HG03354 (cell line): ENCODE measurements around the gene SCUBE1.

ENCODE experiments used
- ATAC-seq: cut with Tn5 transposase; IDR thresholded peaks from one replicate; pipeline ENCODE4 v1.9.1; 2021; ENCODE audit warnings: mild to moderate bottlenecking; ENCODE audit not compliant: unreplicated experiment, poor library complexity, severe bottlenecking

The SCUBE1 gene

GRCh38 chr22:43230571-43230970 is 112.6 kb downstream of the SCUBE1 start:
- ATAC-seq = no peak

GRCh38 chr22:43228863-43229262 is 114.3 kb downstream of the SCUBE1 start:
- no peak for ATAC-seq

GRCh38 chr22:43228330-43228729 is 114.8 kb downstream of the SCUBE1 start:
- ATAC-seq = no peak

GRCh38 chr22:43227239-43227630 is 115.9 kb downstream of the SCUBE1 start:
- ATAC-seq = no peak

- ATAC-seq = no peak
Measured at GRCh38 chr22:43226377-43227238, 116.6 kb downstream of the SCUBE1 start.

GRCh38 chr22:43225609-43226008 is 117.6 kb downstream of the SCUBE1 start:
- ATAC-seq = no peak

- ATAC-seq = no peak
Measured at GRCh38 chr22:43222987-43223386, 120.2 kb downstream of the SCUBE1 start.

GRCh38 chr22:43222262-43222661 is 120.9 kb downstream of the SCUBE1 start:
- no peak for ATAC-seq

GRCh38 chr22:43220625-43221380 is 122.4 kb downstream of the SCUBE1 start:
- no peak for ATAC-seq

GRCh38 chr22:43218786-43219185 is 124.4 kb downstream of the SCUBE1 start:
- no peak for ATAC-seq

GRCh38 chr22:43217285-43218030 is 125.7 kb downstream of the SCUBE1 start:
- ATAC-seq = no peak

GRCh38 chr22:43216738-43217137 is 126.4 kb downstream of the SCUBE1 start:
- ATAC-seq = no peak

- ATAC-seq = no peak
Measured at GRCh38 chr22:43213962-43214361, 129.2 kb downstream of the SCUBE1 start.

GRCh38 chr22:43213051-43213450 is 130.1 kb downstream of the SCUBE1 start:
- no peak for ATAC-seq

- ATAC-seq = no peak
Measured at GRCh38 chr22:43212434-43212952, 130.7 kb downstream of the SCUBE1 start.

GRCh38 chr22:43211941-43212433 is 131.2 kb downstream of the SCUBE1 start:
- no peak for ATAC-seq

GRCh38 chr22:43210631-43211515 is 132.3 kb downstream of the SCUBE1 start:
- no peak for ATAC-seq

- no peak for ATAC-seq
Measured at GRCh38 chr22:43209971-43210370, 133.2 kb downstream of the SCUBE1 start.

GRCh38 chr22:43209523-43209890 is 133.7 kb downstream of the SCUBE1 start:
- ATAC-seq = no peak
